CD4-positive, alpha-beta T cell (primary cell): ENCODE data around the gene GOLGA6L10. TPM values are rescaled to one million over a fixed set of nuclear protein-coding genes. Genes with fewer than 3 reads are reported as not detected.
"Not testable (repeated sequence)": the region's sequence is repeated elsewhere in the genome, so short reads cannot be mapped to it uniquely, and the experiment has no call there.

Experiments
- ATAC-seq: fragments of 200-7000 bp; cut with Tn5 transposase; one replicate; pipeline ENCODE4 v1.10.0; 2022; ENCODE audit warnings: mild to moderate bottlenecking; ENCODE audit not compliant: poor library complexity
- CTCF ChIA-PET: fragments of 350-600 bp; sonication (Branson Sonifier 250); formaldehyde crosslinking; loops from one replicate; lab custom pipeline; 2021; ENCODE audit warnings: antibody characterized with exemption, inconsistent platforms; lab: Charles Lee
- POLR2A ChIA-PET: fragments of 350-600 bp; sonication (Branson Sonifier 250); formaldehyde crosslinking; loops from one replicate; lab custom pipeline; 2021; ENCODE audit warnings: antibody characterized with exemption, inconsistent platforms; lab: Charles Lee
- DNase-seq, 14 experiments: peaks; one replicate each; pipeline ENCODE4 v3.0.0-alpha.2; 2013 to 2020; ENCODE audit warnings: mixed read lengths in 2 of 14
- H3K27ac ChIP-seq, 2 donors: one replicate each; pipeline versions ENCODE4 v1.5.1 to v1.7.0; 2013; ENCODE audit warnings: low read length in 2 of 2, low read depth in 1 of 2, mild to moderate bottlenecking in 1 of 2
- H3K27me3 ChIP-seq, 2 experiments: 1 replicate in 1 of 2; 2 replicates in 1 of 2; pipeline versions ENCODE4 v1.6.1 to v1.7.0; 2013; ENCODE audit warnings: low read length in 2 of 2, control low read depth in 1 of 2, mild to moderate bottlenecking in 1 of 2, moderate library complexity in 1 of 2; ENCODE audit not compliant: insufficient read depth in 2 of 2, control insufficient read depth in 1 of 2
- H3K36me3 ChIP-seq: one replicate; pipeline ENCODE4 v1.6.1; 2013; ENCODE audit warnings: low read length, control low read depth; ENCODE audit not compliant: insufficient read depth
- H3K4me1 ChIP-seq: one replicate; pipeline ENCODE4 v1.6.1; 2013; ENCODE audit warnings: low read length, control low read depth; ENCODE audit not compliant: insufficient read depth
- H3K4me3 ChIP-seq: one replicate; pipeline ENCODE4 v1.5.1; 2013; ENCODE audit warnings: mild to moderate bottlenecking, low read length, moderate library complexity
- H3K9me3 ChIP-seq, 2 experiments: 1 replicate in 1 of 2; 2 replicates in 1 of 2; pipeline versions ENCODE4 v1.6.1 to v1.7.0; 2013; ENCODE audit warnings: low read length in 2 of 2, mild to moderate bottlenecking in 2 of 2, control low read depth in 1 of 2, moderate library complexity in 1 of 2; ENCODE audit not compliant: control insufficient read depth in 1 of 2, insufficient read depth in 1 of 2
- H3K27ac Mint-ChIP-seq: one replicate; pipeline ENCODE4 v1.8.0; 2020; ENCODE audit warnings: mixed read lengths
- H3K27me3 Mint-ChIP-seq: one replicate; pipeline ENCODE4 v1.8.0; 2021; ENCODE audit warnings: mixed read lengths
- H3K36me3 Mint-ChIP-seq: one replicate; pipeline ENCODE4 v1.8.0; 2021; ENCODE audit warnings: low read depth, mixed read lengths
- H3K4me1 Mint-ChIP-seq: one replicate; pipeline ENCODE4 v1.8.0; 2021; ENCODE audit warnings: low read depth, mixed read lengths
- H3K4me3 Mint-ChIP-seq: one replicate; pipeline ENCODE4 v1.8.0; 2020; ENCODE audit warnings: mild to moderate bottlenecking, mixed read lengths
- H3K9me3 Mint-ChIP-seq: one replicate; pipeline ENCODE4 v1.8.0; 2020; ENCODE audit warnings: mixed read lengths
- intact Hi-C, 2 experiments: fragments of 100-400 bp; cut with DNase I in 1 of 2; cut with micrococcal nuclease in 1 of 2; formaldehyde crosslinking; loops; one replicate each; pipeline versions ENCODE4 v1.15.1 to v1.9.0; 2023 to 2025; cut with DNase I, micrococcal nuclease
- total RNA-seq, 174 experiments: library from RNA in 2 of 174; stranded (reverse) in 2 of 174; gene quantifications; one replicate each; pipeline ENCODE4 v1.2.3 and lab custom pipeline; 2021 to 2026

Gene GOLGA6L10
- total RNA-seq, 2 experiments from 2014 or later = 0.93 to 1.1 TPM

- H3K9me3 ChIP-seq, POLR2A ChIA-PET, H3K4me1 Mint-ChIP-seq, H3K36me3 ChIP-seq, H3K36me3 Mint-ChIP-seq, CTCF ChIA-PET, H3K27ac ChIP-seq, ATAC-seq, H3K4me3 Mint-ChIP-seq, H3K9me3 Mint-ChIP-seq, H3K4me3 ChIP-seq, DNase-seq, H3K27me3 Mint-ChIP-seq, H3K27me3 ChIP-seq, H3K27ac Mint-ChIP-seq: not testable (repeated sequence)
- intact Hi-C loops = loop anchor here in 1 of 2 experiments (10.0 kb wide), 1 partner anchor 48 kb away; no protein-coding TSS in a partner anchor
- peaks cover 13% of the 10 kb centered on the region for H3K4me1 ChIP-seq
These were observed 16.3 kb downstream of the GOLGA6L10 start for GRCh38 chr15:82332711-82333602.

- H3K27me3 Mint-ChIP-seq, H3K27ac Mint-ChIP-seq, H3K27ac ChIP-seq, H3K9me3 ChIP-seq, H3K36me3 Mint-ChIP-seq, H3K4me3 ChIP-seq, POLR2A ChIA-PET, H3K4me1 Mint-ChIP-seq, H3K27me3 ChIP-seq, H3K4me3 Mint-ChIP-seq, H3K36me3 ChIP-seq, CTCF ChIA-PET, H3K9me3 Mint-ChIP-seq: not testable (repeated sequence)
- intact Hi-C loops = loop anchor here in 1 of 2 experiments (10.0 kb wide), 1 partner anchor 47 kb away; no protein-coding TSS in a partner anchor
- ATAC-seq = peak; percentile 95
- peaks cover 13% of the 10 kb centered on the region for H3K4me1 ChIP-seq
- DNase-seq = peak in 2 of 14 experiments; percentile 15 to 58
These were observed 17.5 kb downstream of the GOLGA6L10 start for GRCh38 chr15:82331576-82332304.

- H3K4me3 ChIP-seq, H3K27ac ChIP-seq, H3K9me3 ChIP-seq, H3K36me3 ChIP-seq, POLR2A ChIA-PET, H3K27ac Mint-ChIP-seq, ATAC-seq, H3K27me3 Mint-ChIP-seq, H3K4me3 Mint-ChIP-seq, CTCF ChIA-PET, DNase-seq, H3K4me1 Mint-ChIP-seq, H3K9me3 Mint-ChIP-seq, H3K27me3 ChIP-seq, H3K36me3 Mint-ChIP-seq: not testable (repeated sequence)
- intact Hi-C loops = loop anchor here in 1 of 2 experiments (10.0 kb wide), 1 partner anchor 46 kb away; no protein-coding TSS in a partner anchor
- H3K4me1 ChIP-seq = peaks cover 13% of the 10 kb centered on the region
These were observed 18.4 kb downstream of the GOLGA6L10 start for GRCh38 chr15:82330921-82331320.

DNA sequence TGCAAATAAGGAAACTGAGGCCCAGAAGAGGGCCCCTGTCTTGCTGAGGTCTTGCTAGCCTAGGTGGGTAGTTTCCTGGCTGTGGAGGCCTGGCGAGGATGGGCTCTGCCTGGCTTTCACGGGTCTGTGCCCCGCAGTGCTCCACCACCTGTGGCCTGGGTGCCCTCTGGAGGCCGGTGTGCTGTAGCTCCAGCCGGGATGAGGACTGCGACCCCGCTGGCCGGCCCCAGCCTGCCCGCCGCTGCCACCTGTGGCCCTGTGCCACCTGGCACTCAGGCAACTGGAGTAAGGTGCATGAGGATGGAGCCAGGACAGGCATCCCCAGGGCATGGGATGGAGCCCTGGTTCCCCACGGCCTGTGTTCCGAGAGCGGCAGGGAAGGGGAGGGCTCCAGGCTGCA lies 20.2 kb downstream of the GOLGA6L10 start:
- ATAC-seq, H3K36me3 ChIP-seq, H3K4me1 Mint-ChIP-seq, H3K27ac ChIP-seq, H3K36me3 Mint-ChIP-seq, CTCF ChIA-PET, H3K9me3 Mint-ChIP-seq, DNase-seq, H3K27ac Mint-ChIP-seq, H3K9me3 ChIP-seq, intact Hi-C loops, H3K4me3 ChIP-seq, H3K27me3 Mint-ChIP-seq, H3K4me3 Mint-ChIP-seq, H3K27me3 ChIP-seq, POLR2A ChIA-PET: not testable (repeated sequence)
- H3K4me1 ChIP-seq = peaks cover 13% of the 10 kb centered on the region

DNA sequence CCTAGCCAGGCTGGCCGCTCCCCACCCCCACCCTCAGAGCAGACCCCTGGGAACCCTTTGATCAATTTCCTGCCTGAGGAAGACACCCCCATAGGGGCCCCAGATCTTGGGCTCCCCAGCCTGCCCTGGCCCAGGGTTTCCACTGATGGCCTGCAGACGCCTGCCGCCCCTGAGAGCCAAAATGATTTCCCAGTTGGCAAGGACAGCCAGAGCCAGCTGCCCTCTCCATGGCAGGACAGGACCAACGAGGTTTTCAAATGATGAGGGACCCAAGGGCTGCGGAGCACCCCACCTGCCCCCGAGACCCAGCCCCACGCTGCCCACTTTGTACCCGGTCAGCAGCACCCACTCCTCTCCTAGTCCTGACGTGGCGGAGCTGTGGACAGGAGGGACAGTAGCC lies 21.9 kb downstream of the GOLGA6L10 start:
- DNase-seq, CTCF ChIA-PET, intact Hi-C loops, H3K9me3 Mint-ChIP-seq, H3K27ac ChIP-seq, H3K27me3 ChIP-seq, H3K27me3 Mint-ChIP-seq, H3K27ac Mint-ChIP-seq, H3K4me3 ChIP-seq, H3K4me1 Mint-ChIP-seq, H3K36me3 Mint-ChIP-seq, ATAC-seq, H3K4me1 ChIP-seq, POLR2A ChIA-PET, H3K36me3 ChIP-seq, H3K4me3 Mint-ChIP-seq, H3K9me3 ChIP-seq: not testable (repeated sequence)

DNA sequence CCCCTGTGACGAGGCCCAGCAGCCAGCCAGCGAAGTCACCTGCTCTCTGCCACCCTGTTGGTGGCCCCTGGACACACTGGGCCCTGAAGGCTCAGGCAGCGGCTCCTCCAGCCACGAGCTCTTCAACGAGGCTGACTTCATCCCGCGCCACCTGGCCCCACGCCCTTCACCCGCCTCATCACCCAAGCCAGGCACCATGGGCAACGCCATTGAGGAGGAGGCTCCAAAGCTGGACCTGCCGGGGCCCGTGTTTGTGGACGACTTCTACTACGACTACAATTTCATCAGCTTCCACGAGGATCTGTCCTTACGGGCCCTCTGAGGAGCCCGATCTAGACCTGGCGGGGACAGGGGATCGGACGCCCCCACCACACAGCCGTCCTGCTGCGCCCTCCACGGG lies 22.4 kb downstream of the GOLGA6L10 start:
- H3K4me3 Mint-ChIP-seq, H3K27me3 Mint-ChIP-seq, intact Hi-C loops, POLR2A ChIA-PET, H3K4me3 ChIP-seq, H3K36me3 Mint-ChIP-seq, H3K27ac Mint-ChIP-seq, H3K9me3 ChIP-seq, CTCF ChIA-PET, H3K27me3 ChIP-seq, H3K9me3 Mint-ChIP-seq, H3K4me1 ChIP-seq, H3K27ac ChIP-seq, H3K36me3 ChIP-seq, DNase-seq, H3K4me1 Mint-ChIP-seq, ATAC-seq: not testable (repeated sequence)
